AG04450 (cell line): ENCODE results near the gene STXBP1. TPM values are rescaled to one million over a fixed set of nuclear protein-coding genes. Genes with fewer than 3 reads are reported as not detected.

Experiments
- CTCF ChIA-PET: fragments of 300-600, 350-600 bp; formaldehyde crosslinking; extraction: SDS; loops from one replicate; lab custom pipeline; 2022; ENCODE audit warnings: antibody characterized with exemption, inconsistent platforms; lab: Charles Lee
- POLR2A ChIA-PET: fragments of 350-600 bp; formaldehyde crosslinking; extraction: SDS; loops from one replicate; lab custom pipeline; 2021; ENCODE audit warnings: antibody characterized with exemption, inconsistent platforms; lab: Yijun Ruan, JAX
- DNase-seq: peaks from one replicate; pipeline ENCODE4 v3.0.0-alpha.2; 2011; ENCODE audit warnings: low read depth, low spot score
- H3K27ac ChIP-seq: one replicate; pipeline ENCODE4 v1.5.1; 2012; ENCODE audit warnings: low read depth, low read length, control low read depth
- H3K27me3 ChIP-seq: one replicate; pipeline ENCODE4 v1.6.0; 2012; ENCODE audit warnings: low read length; ENCODE audit not compliant: control insufficient read depth, insufficient read depth
- H3K4me3 ChIP-seq: 2 replicates; pipeline ENCODE4 v1.5.1; 2011; ENCODE audit warnings: mild to moderate bottlenecking, low read depth, low read length, control low read depth
- H3K9me3 ChIP-seq: 2 replicates; pipeline ENCODE4 v1.5.1; 2012; ENCODE audit warnings: low read length; ENCODE audit not compliant: control insufficient read depth, insufficient read depth
- polyA plus RNA-seq: library from polyadenylated mRNA; depleted of rRNA; stranded (reverse); fragments of >200 nt; gene quantifications from 2 replicates; pipeline ENCODE4 v1.2.3, GENCODE V29; 2011
- TF ChIP-seq, protein P1 (sequence below): IDR thresholded peaks from 2 replicates; pipeline ENCODE4 v1.5.1; 2011; ENCODE audit warnings: low read depth, low read length, control low read depth, inconsistent platforms

STXBP1 gene
- polyA plus RNA-seq, 1 experiment, result 19.8 TPM

DNA sequence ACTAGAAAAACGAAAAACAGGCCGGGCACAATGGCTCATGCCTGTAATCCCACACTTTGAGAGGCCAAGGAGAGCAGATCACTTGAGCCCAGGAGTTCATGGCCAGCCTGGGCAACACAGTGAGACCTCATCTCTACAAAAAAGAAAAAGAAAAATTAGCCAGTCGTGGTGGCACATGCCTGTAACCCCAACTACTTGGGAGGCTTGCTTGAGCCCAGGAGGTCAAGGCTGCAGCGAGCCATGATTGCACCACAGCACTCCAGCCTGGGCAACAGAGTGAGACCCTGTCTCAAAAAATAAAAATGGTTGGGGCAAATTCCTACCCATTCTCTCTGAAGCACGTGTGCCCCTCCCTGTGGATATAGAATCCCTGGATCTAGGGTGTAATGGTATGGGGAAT, 86.3 kb downstream of the STXBP1 start:
- TF ChIP-seq, protein P1, sequence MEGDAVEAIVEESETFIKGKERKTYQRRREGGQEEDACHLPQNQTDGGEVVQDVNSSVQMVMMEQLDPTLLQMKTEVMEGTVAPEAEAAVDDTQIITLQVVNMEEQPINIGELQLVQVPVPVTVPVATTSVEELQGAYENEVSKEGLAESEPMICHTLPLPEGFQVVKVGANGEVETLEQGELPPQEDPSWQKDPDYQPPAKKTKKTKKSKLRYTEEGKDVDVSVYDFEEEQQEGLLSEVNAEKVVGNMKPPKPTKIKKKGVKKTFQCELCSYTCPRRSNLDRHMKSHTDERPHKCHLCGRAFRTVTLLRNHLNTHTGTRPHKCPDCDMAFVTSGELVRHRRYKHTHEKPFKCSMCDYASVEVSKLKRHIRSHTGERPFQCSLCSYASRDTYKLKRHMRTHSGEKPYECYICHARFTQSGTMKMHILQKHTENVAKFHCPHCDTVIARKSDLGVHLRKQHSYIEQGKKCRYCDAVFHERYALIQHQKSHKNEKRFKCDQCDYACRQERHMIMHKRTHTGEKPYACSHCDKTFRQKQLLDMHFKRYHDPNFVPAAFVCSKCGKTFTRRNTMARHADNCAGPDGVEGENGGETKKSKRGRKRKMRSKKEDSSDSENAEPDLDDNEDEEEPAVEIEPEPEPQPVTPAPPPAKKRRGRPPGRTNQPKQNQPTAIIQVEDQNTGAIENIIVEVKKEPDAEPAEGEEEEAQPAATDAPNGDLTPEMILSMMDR, result no peak
- Histone ChIP-seq H3K9me3 (peaks cover 4% of the 10 kb centered on the region; the same call in 1 of the 2 replicates), H3K4me3 (no peak overlapping the region), H3K27me3 (no peaks in the 10 kb centered on the region), H3K27ac (no peak overlapping the region)
- CTCF ChIA-PET, result no interaction called here
- POLR2A ChIA-PET, result no interaction called here
- DNase-seq, result no peak

DNA sequence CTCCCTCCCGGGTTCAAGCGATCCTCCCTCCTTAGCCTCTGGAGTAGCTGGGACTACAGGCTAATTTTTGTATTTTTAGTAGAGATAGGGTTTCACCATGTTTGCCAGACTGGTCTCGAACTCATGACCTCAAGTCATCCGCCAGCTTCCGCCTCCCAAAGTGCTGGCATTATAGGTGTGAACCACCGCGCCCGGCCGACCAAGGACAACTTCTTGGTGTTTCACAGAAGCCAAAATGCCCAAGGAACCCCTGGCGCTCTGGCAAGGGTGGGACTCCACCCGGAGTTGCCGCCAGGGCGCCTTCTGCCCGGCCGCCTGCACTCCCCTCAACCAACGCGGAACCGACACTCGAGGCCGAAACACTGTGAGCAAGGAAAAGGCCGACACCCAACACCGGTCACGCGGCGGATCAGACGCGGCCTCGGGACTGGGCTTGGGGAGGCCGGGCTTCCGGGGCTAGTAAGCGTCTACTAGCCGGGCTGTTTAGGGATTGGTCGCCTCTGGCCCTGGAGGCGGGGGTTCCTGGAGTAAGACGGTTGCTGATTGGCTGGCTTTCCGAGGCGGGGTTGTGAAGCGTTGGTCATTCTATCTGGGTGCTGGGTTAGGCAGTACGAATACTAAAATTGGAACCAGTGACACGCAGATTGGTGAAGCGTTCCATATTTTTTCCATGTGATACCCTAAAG, 87.1 kb downstream of the STXBP1 start:
- H3K27ac ChIP-seq, result peak overlapping the region; percentile 77
- DNase-seq, result peak; percentile 92
- H3K27me3 ChIP-seq, result no peaks in the 10 kb centered on the region
- H3K4me3 ChIP-seq, result peak overlapping the region; percentile 46
- CTCF ChIA-PET, result interaction anchor here (0.7 to 1.3 kb wide), 2 partner anchors 36 to 195 kb away, joined by 3 read pairs; partner anchors contain the start of gene TOR2A
- TF ChIP-seq, protein P1, result 0 out of 2 replicates have a peak, but pooled peaks have one; percentile 7
- peaks cover 4% of the 10 kb centered on the region; the same call in 1 of the 2 replicates for H3K9me3 ChIP-seq
- POLR2A ChIA-PET, result no interaction called here

DNA sequence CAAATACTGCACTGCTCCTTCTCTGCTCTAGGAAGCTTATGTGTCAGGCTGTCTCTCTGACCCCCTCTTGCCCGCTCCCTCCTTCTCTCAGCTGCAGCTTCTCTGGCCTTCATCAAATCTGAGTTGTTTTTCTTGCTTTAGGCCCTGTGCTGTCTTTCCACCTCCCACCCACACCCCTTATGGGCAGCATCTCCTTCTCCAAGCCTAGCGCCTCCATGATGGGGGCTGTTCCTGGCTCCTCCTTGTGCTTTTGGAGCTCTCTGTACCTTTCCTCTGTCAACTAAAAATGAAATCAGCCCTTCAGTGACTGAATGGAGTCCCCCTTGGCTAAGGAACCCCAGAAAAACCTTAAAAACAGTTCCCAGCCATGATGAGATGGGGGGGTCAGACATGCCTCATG, 88.1 kb downstream of the STXBP1 start:
- Histone ChIP-seq H3K4me3 (no peak overlapping the region), H3K27me3 (no peaks in the 10 kb centered on the region), H3K9me3 (peaks cover 4% of the 10 kb centered on the region; the same call in 1 of the 2 replicates), H3K27ac (no peak overlapping the region)
- TF ChIP-seq, protein P1, result no peak
- DNase-seq, result no peak
- ChIA-PET POLR2A (no interaction called here), CTCF (interaction anchor here (1.3 kb wide), 1 partner anchor 35 kb away, joined by 3 read pairs; the partner anchor contains the start of gene TOR2A)

DNA sequence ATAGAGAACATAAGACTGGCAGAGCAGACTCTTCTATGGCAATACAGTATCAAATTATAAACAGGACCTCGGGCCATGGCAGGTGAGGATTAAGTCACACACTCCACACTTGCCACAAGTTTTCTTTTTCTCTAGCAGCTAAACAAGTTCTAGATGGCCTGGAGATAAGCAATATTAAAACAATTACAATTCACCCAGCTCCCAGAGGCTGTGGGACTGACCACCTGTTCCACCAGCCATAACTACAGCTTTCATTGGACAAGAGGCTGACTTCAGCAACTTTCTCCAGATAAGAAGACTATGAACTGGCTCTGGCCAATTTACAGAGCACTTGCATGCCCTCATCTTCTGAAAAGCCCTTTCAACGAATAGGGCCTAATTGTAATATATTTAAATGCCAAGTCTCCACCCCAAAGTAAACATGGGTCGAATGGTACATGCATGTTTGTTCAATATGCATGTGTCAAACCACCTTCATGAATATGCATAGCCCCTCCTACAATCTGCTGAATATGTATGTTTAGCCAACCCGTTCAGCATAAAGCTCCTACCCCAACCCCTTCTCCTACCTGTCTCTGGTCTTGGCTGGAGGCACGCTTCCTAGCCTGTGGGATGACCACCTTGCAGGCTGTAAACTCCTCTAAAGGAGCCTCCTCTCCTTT, 88.6 kb downstream of the STXBP1 start:
- no peak overlapping the region for H3K27ac ChIP-seq
- ChIA-PET CTCF (no interaction called here), POLR2A (no interaction called here)
- no peak overlapping the region for H3K4me3 ChIP-seq
- H3K9me3 ChIP-seq, result peaks cover 4% of the 10 kb centered on the region; the same call in 1 of the 2 replicates
- TF ChIP-seq, protein P1, result no peak
- no peak for DNase-seq
- no peaks in the 10 kb centered on the region for H3K27me3 ChIP-seq
